K562 (cell line): ENCODE results near the gene TNIK. TPM values are rescaled to one million over a fixed set of nuclear protein-coding genes. Genes with fewer than 3 reads are reported as not detected.

Experiments
- ATAC-seq: fragments of 200-7000 bp; cut with Tn5 transposase; 3 replicates; pipeline ENCODE4 v1.9.1; 2020; ENCODE audit warnings: moderate library complexity
- BruUV-seq: library from RNA; stranded (reverse); fragments of 400-500 nt; replicated peaks from 2 replicates; lab custom pipeline; 2021; lab: Mats Ljungman, UMichigan
- CTCF ChIA-PET: fragments of 300-600 bp; formaldehyde crosslinking; extraction: SDS; loops from one replicate; lab custom pipeline; 2021; ENCODE audit warnings: low intra/inter-chr PET ratio; lab: Yijun Ruan, JAX
- POLR2A ChIA-PET: fragments of 300-600, 350-650 bp; sonication (Branson Sonifier 250); formaldehyde crosslinking; extraction: SDS; loops from one replicate; lab custom pipeline; 2021; ENCODE audit warnings: antibody characterized with exemption, inconsistent platforms; lab: Yijun Ruan, JAX
- DNase-seq, 4 experiments: peaks; one replicate each; pipeline versions ENCODE4 v3.0.0 to v3.0.0-alpha.2; 2011 to 2018; ENCODE audit warnings: low spot score in 3 of 4, mixed read lengths in 3 of 4; ENCODE audit errors: extremely low read depth in 1 of 4
- FAIRE-seq: peaks from 2 replicates; lab custom pipeline; 2011; peaks lifted over from hg19 to GRCh38; lab: Jason Lieb, UNC
- H2AFZ ChIP-seq: 2 replicates; pipeline ENCODE4 v1.6.0; 2011; ENCODE audit warnings: low read depth, low read length, control low read depth, inconsistent platforms
- H3K27ac ChIP-seq: fragments of 200-600 bp; 3 replicates; pipeline ENCODE4 v1.8.0; 2011; ENCODE audit warnings: low read depth, mild to moderate bottlenecking, control low read depth, inconsistent platforms, low read length, moderate library complexity, mixed read lengths; ENCODE audit errors: extremely low read depth
- H3K27me3 ChIP-seq, 2 experiments: fragments of 300-600 bp in 1 of 2; 2 replicates in 1 of 2; 3 replicates in 1 of 2; pipeline versions ENCODE4 v1.6.0 to v1.8.0; 2011; ENCODE audit warnings: inconsistent platforms in 2 of 2, low read length in 2 of 2, mild to moderate bottlenecking in 1 of 2, mixed read lengths in 1 of 2, moderate library complexity in 1 of 2; ENCODE audit not compliant: control insufficient read depth in 2 of 2, insufficient read depth in 2 of 2
- H3K36me3 ChIP-seq: fragments of 300-600 bp; 3 replicates; pipeline ENCODE4 v1.8.0; 2011; ENCODE audit warnings: mild to moderate bottlenecking, low read length, inconsistent platforms; ENCODE audit not compliant: control insufficient read depth, insufficient read depth
- H3K4me1 ChIP-seq, 2 experiments: fragments of 200-600 bp in 1 of 2; replicated peaks in 1 of 2; 2 replicates in 1 of 2; 3 replicates in 1 of 2; pipeline versions ENCODE4 v1.5.1 to v1.8.0; 2011; ENCODE audit warnings: inconsistent platforms in 2 of 2, low read length in 2 of 2, mild to moderate bottlenecking in 1 of 2, mixed read lengths in 1 of 2, moderate library complexity in 1 of 2; ENCODE audit not compliant: control insufficient read depth in 2 of 2, insufficient read depth in 2 of 2
- H3K4me2 ChIP-seq: 2 replicates; pipeline ENCODE4 v1.6.1; 2011; ENCODE audit warnings: low read length, control low read depth, inconsistent platforms, mixed read lengths; ENCODE audit not compliant: insufficient read depth
- H3K4me3 ChIP-seq: fragments of 200-600 bp; sonication (generic), shearing (Covaris generic); 2 replicates; pipeline ENCODE4 v1.5.1; 2016; ENCODE audit warnings: control low read depth, inconsistent platforms
- H3K79me2 ChIP-seq: fragments of 200-600 bp; 3 replicates; pipeline ENCODE4 v1.8.0; 2011; ENCODE audit warnings: low read length, inconsistent platforms; ENCODE audit not compliant: control insufficient read depth, insufficient read depth
- H3K9ac ChIP-seq, 2 experiments: 2 replicates each; pipeline versions ENCODE4 v1.6.0 to v1.6.1; 2011; ENCODE audit warnings: low read depth in 2 of 2, low read length in 2 of 2, control low read depth in 1 of 2, inconsistent platforms in 1 of 2, mild to moderate bottlenecking in 1 of 2, mixed read lengths in 1 of 2; ENCODE audit not compliant: insufficient read depth in 1 of 2
- H3K9me1 ChIP-seq: one replicate; pipeline ENCODE4 v1.6.0; 2011; ENCODE audit warnings: inconsistent platforms, mild to moderate bottlenecking, low read length, moderate library complexity; ENCODE audit not compliant: control insufficient read depth, insufficient read depth
- H3K9me3 ChIP-seq: replicated peaks from 2 replicates; pipeline ENCODE4 v1.5.1; 2011; ENCODE audit warnings: low read depth, low read length, inconsistent platforms; ENCODE audit not compliant: control insufficient read depth, insufficient read depth
- H4K20me1 ChIP-seq: replicated peaks from 2 replicates; pipeline ENCODE4 v1.6.1; 2011; ENCODE audit warnings: low read length, inconsistent platforms, mixed read lengths; ENCODE audit not compliant: control insufficient read depth, insufficient read depth
- CHAMP1 ChIP-seq: fragments of 450-650 bp; IDR thresholded peaks from 2 replicates; pipeline ENCODE4 v1.6.1; 2016; ENCODE audit warnings: mild to moderate bottlenecking
- COPS2 ChIP-seq: fragments of 450-650 bp; conservative IDR thresholded peaks from 2 replicates; pipeline ENCODE4 v1.6.1; 2016; ENCODE audit warnings: mild to moderate bottlenecking, moderate library complexity
- CTCFL ChIP-seq: IDR thresholded peaks from 2 replicates; pipeline ENCODE4 v1.6.1; 2011; ENCODE audit warnings: borderline replicate concordance, low read depth, mild to moderate bottlenecking, moderate library complexity, low read length; ENCODE audit not compliant: insufficient read depth, poor library complexity, severe bottlenecking
- HMGN3 ChIP-seq: IDR thresholded peaks from 2 replicates; pipeline ENCODE4 v1.6.1; 2011; ENCODE audit warnings: borderline replicate concordance, low read depth, mild to moderate bottlenecking, mixed read lengths, low read length; ENCODE audit not compliant: insufficient read length; ENCODE audit errors: extremely low read depth
- RFX1 ChIP-seq: fragments of 450-650 bp; IDR thresholded peaks from 2 replicates; pipeline ENCODE4 v1.6.1; 2016; ENCODE audit warnings: mild to moderate bottlenecking, moderate library complexity
- RFX7 ChIP-seq: fragments of 250-450 bp; sonication (Bioruptor Pico); IDR thresholded peaks from 2 replicates; pipeline ENCODE4 v1.5.1; 2021; ENCODE audit warnings: mild to moderate bottlenecking
- TCF15 ChIP-seq: fragments of 250-450 bp; sonication (Bioruptor Pico); IDR thresholded peaks from 2 replicates; pipeline ENCODE4 v1.8.0; 2022; ENCODE audit warnings: moderate library complexity, mild to moderate bottlenecking, inconsistent platforms
- THRA ChIP-seq: fragments of 450-650 bp; IDR thresholded peaks from 2 replicates; pipeline ENCODE4 v1.6.1; 2017; ENCODE audit warnings: mild to moderate bottlenecking, moderate library complexity
- USF1 ChIP-seq: sonication (generic); formaldehyde crosslinking; IDR thresholded peaks from 2 replicates; pipeline ENCODE4 v1.9.0; 2022; ENCODE audit warnings: mild to moderate bottlenecking, missing genetic modification reagents
- USF2 ChIP-seq: sonication (generic); formaldehyde crosslinking; IDR thresholded peaks from 2 replicates; pipeline ENCODE4 v1.5.0; 2020; ENCODE audit warnings: missing genetic modification reagents
- ZNF780A ChIP-seq: fragments of 250-450 bp; sonication (Bioruptor Pico); IDR thresholded peaks from 2 replicates; pipeline ENCODE4 v1.5.0; 2021; ENCODE audit warnings: mild to moderate bottlenecking
- WGBS: fragments of 100-300 bp; shearing (Covaris generic); methylation state at CpG from one replicate; pipeline ENCODE4 v1.1.6; 2016; ENCODE audit warnings: low coverage, mixed read lengths; ENCODE audit not compliant: insufficient coverage; ENCODE audit errors: missing lambda C conversion rate; 5-methylcytosine and 5-hydroxymethylcytosine counted together
- in situ Hi-C: fragments of 300-500 bp; cut with MboI; formaldehyde crosslinking; loops from 4 replicates; pipeline ENCODE4 v1.15.0; 2018; ENCODE audit warnings: inconsistent platforms, mixed read lengths
- intact Hi-C: fragments of 100-400 bp; cut with micrococcal nuclease; formaldehyde crosslinking; loops from 2 replicates; pipeline ENCODE4 v1.14.2; 2022
- polyA plus RNA-seq, 8 experiments: library from polyadenylated mRNA; depleted of rRNA in 4 of 8; stranded (reverse) in 5 of 8; unstranded in 3 of 8; fragments of >200 nt; fragmentation: Nextera tagmentation in 2 of 8; fragmentation: Illumina TruSeq in 1 of 8; extraction: Ambion mirVana in 2 of 8; extraction: Trizol in 1 of 8; gene quantifications; 2 replicates each; pipeline versions ENCODE4 v1.2.1 to v1.2.3, GENCODE V29; 2011 to 2014; ENCODE audit warnings: inconsistent platforms in 1 of 8, missing spikeins in 1 of 8
- total RNA-seq, 7 experiments: library from RNA; depleted of rRNA in 6 of 7; stranded (reverse); fragments of >200 nt in 6 of 7; fragmentation: Illumina TruSeq in 2 of 7; extraction: Trizol in 2 of 7; gene quantifications; 2 replicates each; pipeline versions ENCODE4 v1.2.1 to v1.2.3, GENCODE V29; 2011 to 2021; ENCODE audit warnings: low replicate concordance in 1 of 7

TNIK gene
- total and polyA plus RNA-seq, 9 of the 15 experiments (the other 6 are each of a cell fraction or from before 2014, with no cell fraction given), result 6.6 to 39.0 (median 24.7) TPM

GRCh38 chr3:171173736-171174135, 286.5 kb downstream of the TNIK start:
- CTCF ChIA-PET, result no interaction called here
- WGBS, result 90% methylated on average over 6 of the region's 6 CpGs
- no TSS peak for BruUV-seq
- ATAC-seq, result peak; percentile 39; the same call in 2 of the 3 replicates
- no peaks in the 10 kb centered on the region for H3K27me3 ChIP-seq
- H3K27ac ChIP-seq, result no peak overlapping the region
- no peak overlapping the region for H2AFZ ChIP-seq
- H3K4me1 ChIP-seq, result peaks cover 0 to under 1% of the 10 kb centered on the region in 2 experiments; a peak in 3 of 5 replicates
- no peaks in the 10 kb centered on the region for H3K9me3 ChIP-seq
- H3K36me3 ChIP-seq, result peaks cover 22% of the 10 kb centered on the region; the same call in 2 of the 3 replicates
- no peak for DNase-seq
- H3K4me2 ChIP-seq, result no peak overlapping the region
- in situ Hi-C loops, result no loop called here
- FAIRE-seq, result no peak
- no peak overlapping the region for H3K9ac ChIP-seq
- POLR2A ChIA-PET, result no interaction called here
- no peaks in the 10 kb centered on the region for H3K79me2 ChIP-seq
- no peaks in the 10 kb centered on the region for H4K20me1 ChIP-seq
- H3K4me3 ChIP-seq, result no peak overlapping the region
- no peaks in the 10 kb centered on the region for H3K9me1 ChIP-seq
- intact Hi-C loops, result loop anchor here (2.0 kb wide), 1 partner anchor 123 kb away; no protein-coding TSS in a partner anchor
- TF ChIP-seq COPS2, result no peak
- TF ChIP-seq RFX7 (CRISPR knock-in tag), result no peak
- TF ChIP-seq HMGN3, result no peak
- TF ChIP-seq RFX1, result peak; percentile 26; the same call in 1 of the 2 replicates
- peak; percentile 47; the same call in 1 of the 2 replicates for TF ChIP-seq USF2 (CRISPR knock-in tag)
- TF ChIP-seq THRA, result no peak
- TF ChIP-seq CHAMP1, result no peak
- no peak for TF ChIP-seq CTCFL
- TF ChIP-seq TCF15, result no peak
- no peak for TF ChIP-seq ZNF780A
- TF ChIP-seq USF1 (CRISPR knock-in tag), result peak; percentile 19; the same call in 1 of the 2 replicates
